ENCODE data around the gene ZMYND10.

The ZMYND10 gene

DNA sequence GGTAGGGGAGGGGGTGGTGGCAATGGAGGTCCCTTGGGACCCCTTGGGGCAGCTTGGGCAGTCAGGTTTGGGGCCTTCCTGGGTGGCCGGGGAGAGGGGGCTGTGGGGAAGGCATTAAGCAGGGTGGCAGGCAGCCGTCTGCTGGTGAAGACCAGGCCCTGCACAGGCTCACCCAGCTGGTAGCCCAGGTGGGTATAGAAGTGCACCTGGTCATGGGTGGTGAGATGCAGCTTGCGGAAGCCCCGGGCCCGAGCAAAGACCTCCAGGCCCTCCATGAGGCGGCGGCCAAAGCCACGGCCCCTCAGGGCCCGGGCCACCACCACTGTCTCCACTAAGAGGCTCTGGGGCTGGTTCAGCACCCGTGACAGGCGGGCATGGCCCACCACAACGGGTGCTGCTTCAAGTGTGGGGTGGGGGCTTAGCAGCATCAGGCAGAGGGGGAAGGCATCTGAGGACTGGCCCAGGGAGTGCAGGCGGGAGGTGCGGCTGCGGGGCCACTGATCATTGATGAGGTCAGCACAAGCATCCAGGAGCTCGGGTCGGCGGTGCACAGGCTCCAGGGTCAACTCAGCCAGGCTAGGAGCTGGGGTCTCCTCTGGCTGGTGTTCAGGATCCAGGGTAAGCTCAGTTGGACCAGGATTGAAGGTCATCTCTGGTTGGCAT, 48.7 kb downstream of the ZMYND10 start:
- TF ChIP-seq EZH2phosphoT487 (IDR thresholded peaks at IDR 0.05; ENCODE audit: borderline replicate concordance, low read length): no peak
- TF ChIP-seq, protein P1, sequence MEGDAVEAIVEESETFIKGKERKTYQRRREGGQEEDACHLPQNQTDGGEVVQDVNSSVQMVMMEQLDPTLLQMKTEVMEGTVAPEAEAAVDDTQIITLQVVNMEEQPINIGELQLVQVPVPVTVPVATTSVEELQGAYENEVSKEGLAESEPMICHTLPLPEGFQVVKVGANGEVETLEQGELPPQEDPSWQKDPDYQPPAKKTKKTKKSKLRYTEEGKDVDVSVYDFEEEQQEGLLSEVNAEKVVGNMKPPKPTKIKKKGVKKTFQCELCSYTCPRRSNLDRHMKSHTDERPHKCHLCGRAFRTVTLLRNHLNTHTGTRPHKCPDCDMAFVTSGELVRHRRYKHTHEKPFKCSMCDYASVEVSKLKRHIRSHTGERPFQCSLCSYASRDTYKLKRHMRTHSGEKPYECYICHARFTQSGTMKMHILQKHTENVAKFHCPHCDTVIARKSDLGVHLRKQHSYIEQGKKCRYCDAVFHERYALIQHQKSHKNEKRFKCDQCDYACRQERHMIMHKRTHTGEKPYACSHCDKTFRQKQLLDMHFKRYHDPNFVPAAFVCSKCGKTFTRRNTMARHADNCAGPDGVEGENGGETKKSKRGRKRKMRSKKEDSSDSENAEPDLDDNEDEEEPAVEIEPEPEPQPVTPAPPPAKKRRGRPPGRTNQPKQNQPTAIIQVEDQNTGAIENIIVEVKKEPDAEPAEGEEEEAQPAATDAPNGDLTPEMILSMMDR (IDR thresholded peaks at IDR 0.05; ENCODE audit: low read depth, low read length, poor library complexity, severe bottlenecking): no peak
- Histone ChIP-seq H4K20me1 (ENCODE audit: control insufficient read depth, insufficient read depth, low read depth, low read length) (no peaks in the 10 kb centered on the region), H3K9me2 (replicated peaks; ENCODE audit: control insufficient read depth, low read length) (no peaks in the 10 kb centered on the region), H3K9me3 (ENCODE audit: control insufficient read depth, insufficient read depth, low read length) (no peaks in the 10 kb centered on the region), H3K36me3 (ENCODE audit: control insufficient read depth, low read length) (peaks cover 3% of the 10 kb centered on the region), H3K27me3 (ENCODE audit: control insufficient read depth, low read length) (no peaks in the 10 kb centered on the region), H3K79me2 (ENCODE audit: control insufficient read depth, low read length) (peaks cover 7% of the 10 kb centered on the region), H3K4me3 (ENCODE audit: low read length) (no peak overlapping the region), H3F3A (ENCODE audit: control insufficient read depth, insufficient read depth) (peaks cover 4% of the 10 kb centered on the region; the same call in 1 of the 2 replicates), H3K4me2 (ENCODE audit: low read length) (no peak overlapping the region), H3K4me1 (ENCODE audit: control insufficient read depth, low read length) (peaks cover 27% of the 10 kb centered on the region), H3K27ac (ENCODE audit: low read depth, low read length) (no peak overlapping the region)

DNA sequence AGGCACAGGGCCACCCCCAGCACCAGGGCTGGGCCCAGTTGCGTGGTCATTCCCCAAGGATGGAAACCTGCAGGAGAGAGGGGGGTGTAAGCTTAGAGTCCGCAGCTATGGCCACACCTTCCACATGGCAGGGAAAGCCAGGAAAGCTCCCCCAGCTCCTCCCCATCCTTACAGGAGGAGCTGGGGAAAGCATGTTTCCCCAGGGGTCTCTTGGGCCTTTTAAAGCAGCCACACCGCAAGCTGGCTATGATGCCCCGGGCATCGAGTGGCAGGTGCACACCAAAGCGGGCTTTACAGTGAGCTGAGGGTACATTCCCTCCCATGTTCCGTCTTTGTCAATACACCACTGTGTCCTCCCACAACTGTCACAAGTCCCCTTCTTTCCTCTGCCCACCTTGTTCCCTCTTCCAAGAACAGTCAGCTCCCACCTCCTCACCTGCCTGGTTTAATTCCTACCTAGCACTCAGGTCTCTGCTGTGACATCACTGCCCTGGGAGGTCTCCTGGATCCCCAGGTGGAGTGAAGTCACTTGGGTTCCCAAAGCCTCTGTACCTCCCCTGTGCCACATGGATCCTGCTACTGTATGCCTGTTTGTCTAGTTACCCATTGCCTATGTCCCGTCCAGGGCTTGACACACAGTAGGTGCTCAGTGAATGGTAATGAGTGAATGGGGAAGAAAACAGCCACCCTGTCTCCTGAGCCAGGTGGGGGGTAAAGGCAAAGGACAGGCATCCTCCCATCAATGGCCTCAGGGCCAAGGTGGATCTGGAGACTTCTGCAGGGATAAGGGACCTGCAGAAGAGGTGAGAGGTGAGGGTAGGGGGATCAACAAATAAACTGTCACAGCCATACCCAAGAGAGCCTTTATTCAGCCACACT, 49.7 kb downstream of the ZMYND10 start:
- Histone ChIP-seq H3K9me2 (replicated peaks; ENCODE audit: control insufficient read depth, low read length) (no peaks in the 10 kb centered on the region), H3K79me2 (ENCODE audit: control insufficient read depth, low read length) (peaks cover 17% of the 10 kb centered on the region), H4K20me1 (ENCODE audit: control insufficient read depth, insufficient read depth, low read depth, low read length) (no peaks in the 10 kb centered on the region), H3K4me3 (ENCODE audit: low read length) (no peak overlapping the region), H3K9me3 (ENCODE audit: control insufficient read depth, insufficient read depth, low read length) (no peaks in the 10 kb centered on the region), H3K27ac (ENCODE audit: low read depth, low read length) (no peak overlapping the region), H3K36me3 (ENCODE audit: control insufficient read depth, low read length) (peaks cover 8% of the 10 kb centered on the region), H3F3A (ENCODE audit: control insufficient read depth, insufficient read depth) (peaks cover 4% of the 10 kb centered on the region; the same call in 1 of the 2 replicates), H3K4me2 (ENCODE audit: low read length) (no peak overlapping the region), H3K27me3 (ENCODE audit: control insufficient read depth, low read length) (no peaks in the 10 kb centered on the region), H3K4me1 (ENCODE audit: control insufficient read depth, low read length) (peaks cover 29% of the 10 kb centered on the region)
- TF ChIP-seq EZH2phosphoT487 (IDR thresholded peaks at IDR 0.05; ENCODE audit: borderline replicate concordance, low read length): no peak
- TF ChIP-seq, protein P1 (IDR thresholded peaks at IDR 0.05; ENCODE audit: low read depth, low read length, poor library complexity, severe bottlenecking): no peak

DNA sequence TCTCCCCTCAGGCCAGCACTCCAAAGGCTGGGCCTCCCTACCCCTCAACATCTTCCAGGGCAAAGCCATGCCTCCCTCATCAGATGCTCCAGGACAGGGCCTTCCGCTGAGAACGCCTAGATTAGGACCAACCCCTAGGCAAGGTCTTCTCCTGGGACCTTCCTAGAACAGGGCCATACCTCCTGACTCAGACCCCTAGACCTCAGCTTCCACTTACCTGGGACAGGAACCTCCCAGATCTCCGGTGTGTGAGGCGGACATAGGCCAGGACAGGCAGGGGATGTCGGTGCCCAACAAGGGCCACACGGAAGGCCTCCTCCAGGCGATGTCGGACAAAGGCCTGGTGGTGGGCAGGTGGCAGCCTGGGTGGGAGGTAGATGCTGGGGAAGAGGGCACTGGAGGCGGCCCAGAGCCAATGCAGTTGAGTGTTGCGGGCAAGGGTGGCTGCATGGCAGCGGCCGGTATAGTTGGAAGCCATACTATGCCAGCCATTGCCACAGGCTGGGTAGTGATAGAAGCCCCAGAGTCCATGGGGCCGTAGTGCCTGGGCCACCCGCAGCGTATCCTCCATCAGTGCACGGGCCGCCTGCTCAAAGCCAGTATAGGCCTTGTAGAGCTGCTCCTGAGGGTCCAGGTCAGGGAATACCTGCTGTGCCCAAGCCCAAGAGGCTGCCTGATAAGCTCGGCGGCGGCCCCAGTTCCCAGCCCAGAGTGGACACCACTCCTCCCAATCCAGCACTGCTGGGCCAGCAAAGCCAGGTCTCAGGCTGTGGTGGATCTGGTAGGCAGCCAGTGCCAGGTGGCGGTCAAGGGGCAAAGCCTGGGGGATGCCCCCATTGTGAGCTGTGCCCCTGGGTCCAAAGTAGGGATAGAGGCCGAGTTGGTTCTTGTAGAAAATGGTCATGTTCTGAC, 50.8 kb downstream of the ZMYND10 start:
- 0 out of 2 replicates have a peak, but pooled peaks cover under 1% of the 10 kb centered on the region for H3F3A ChIP-seq (ENCODE audit: control insufficient read depth, insufficient read depth)
- H3K27me3 ChIP-seq (ENCODE audit: control insufficient read depth, low read length): no peaks in the 10 kb centered on the region
- no peak overlapping the region for H3K4me2 ChIP-seq (ENCODE audit: low read length)
- TF ChIP-seq, protein P1 (IDR thresholded peaks at IDR 0.05; ENCODE audit: low read depth, low read length, poor library complexity, severe bottlenecking): no peak
- TF ChIP-seq EZH2phosphoT487 (IDR thresholded peaks at IDR 0.05; ENCODE audit: borderline replicate concordance, low read length): no peak
- no peaks in the 10 kb centered on the region for H3K9me3 ChIP-seq (ENCODE audit: control insufficient read depth, insufficient read depth, low read length)
- peaks cover 26% of the 10 kb centered on the region for H3K4me1 ChIP-seq (ENCODE audit: control insufficient read depth, low read length)
- no peak overlapping the region for H3K4me3 ChIP-seq (ENCODE audit: low read length)
- no peaks in the 10 kb centered on the region for H3K9me2 ChIP-seq (replicated peaks; ENCODE audit: control insufficient read depth, low read length)
- H3K79me2 ChIP-seq (ENCODE audit: control insufficient read depth, low read length): peaks cover 28% of the 10 kb centered on the region
- H4K20me1 ChIP-seq (ENCODE audit: control insufficient read depth, insufficient read depth, low read depth, low read length): no peaks in the 10 kb centered on the region
- no peak overlapping the region for H3K27ac ChIP-seq (ENCODE audit: low read depth, low read length)
- H3K36me3 ChIP-seq (ENCODE audit: control insufficient read depth, low read length): peaks cover 19% of the 10 kb centered on the region
